ENCODE data around the gene PGM5. TPM values are rescaled to one million over a fixed set of nuclear protein-coding genes. Genes with fewer than 3 reads are reported as not detected.

Gene PGM5
- total and polyA plus RNA-seq, 4 donors, result 4.3 to 51.7 (median 12.0) TPM

- no peak overlapping the region for H3K4me3 ChIP-seq
- WGBS, 2 donors, result 86 to 88% methylated on average over 4 of the region's 4 CpGs
- H3K27ac ChIP-seq (ENCODE audit: low read depth in 1 of 2, low read length in 1 of 2), result no peak overlapping the region
- H3K4me1 ChIP-seq (ENCODE audit: control insufficient read depth in 5 of 5, insufficient read depth in 5 of 5, low read length in 5 of 5), result peaks cover 0 to 33% (median 8%) of the 10 kb centered on the region in 5 donors
- H3K36me3 ChIP-seq (ENCODE audit: control insufficient read depth in 4 of 4, insufficient read depth in 4 of 4, low read length in 4 of 4), result peaks cover 0 to 24% (median 20%) of the 10 kb centered on the region in 4 donors
- peaks cover 0 to 6% (median 4%) of the 10 kb centered on the region in 4 donors for H3K9me3 ChIP-seq (ENCODE audit: control insufficient read depth in 4 of 4, insufficient read depth in 3 of 4, low read length in 3 of 4)
- H3K9ac ChIP-seq (ENCODE audit: insufficient read depth in 1 of 2, low read length in 2 of 2), result no peak overlapping the region
- H3K27me3 ChIP-seq (ENCODE audit: control insufficient read depth in 3 of 3, insufficient read depth in 3 of 3, low read length in 2 of 3), result no peaks in the 10 kb centered on the region
- ATAC-seq (ENCODE audit: insufficient read depth, low FRiP score), result no peak
- no peak for TF ChIP-seq CTCF (IDR thresholded peaks at IDR 0.05; ENCODE audit: control extremely low read depth, extremely low read depth)
- DNase-seq, result no peak
These were observed 133.2 kb downstream of the PGM5 start for GRCh38 chr9:68489646-68490045.

GRCh38 chr9:68492806-68493205, 136.4 kb downstream of the PGM5 start:
- ATAC-seq (ENCODE audit: insufficient read depth, low FRiP score) (no peak), DNase-seq (peak; percentile 43 to 87 (median 83))
- Histone ChIP-seq H3K4me1 (ENCODE audit: control insufficient read depth in 5 of 5, insufficient read depth in 5 of 5, low read length in 5 of 5) (peaks cover 0 to 33% (median 13%) of the 10 kb centered on the region in 5 donors), H3K36me3 (ENCODE audit: control insufficient read depth in 4 of 4, insufficient read depth in 4 of 4, low read length in 4 of 4) (peaks cover 0 to 8% (median 0%) of the 10 kb centered on the region in 4 donors), H3K9ac (ENCODE audit: insufficient read depth in 1 of 2, low read length in 2 of 2) (no peak overlapping the region), H3K27ac (ENCODE audit: low read depth in 1 of 2, low read length in 1 of 2) (no peak overlapping the region), H3K4me3 (no peak overlapping the region), H3K27me3 (ENCODE audit: control insufficient read depth in 3 of 3, insufficient read depth in 3 of 3, low read length in 2 of 3) (no peaks in the 10 kb centered on the region), H3K9me3 (ENCODE audit: control insufficient read depth in 4 of 4, insufficient read depth in 3 of 4, low read length in 3 of 4) (no peaks in the 10 kb centered on the region)
- no peak for TF ChIP-seq CTCF (IDR thresholded peaks at IDR 0.05; ENCODE audit: control extremely low read depth, extremely low read depth)
- 58 to 67% methylated on average over 6 of the region's 6 CpGs for WGBS, 2 donors

- Histone ChIP-seq H3K4me3 (no peak overlapping the region), H3K4me1 (ENCODE audit: control insufficient read depth in 5 of 5, insufficient read depth in 5 of 5, low read length in 5 of 5) (peaks cover 0 to 26% (median 13%) of the 10 kb centered on the region in 5 donors), H3K9me3 (ENCODE audit: control insufficient read depth in 4 of 4, insufficient read depth in 3 of 4, low read length in 3 of 4) (no peaks in the 10 kb centered on the region), H3K27me3 (ENCODE audit: control insufficient read depth in 3 of 3, insufficient read depth in 3 of 3, low read length in 2 of 3) (no peaks in the 10 kb centered on the region), H3K27ac (ENCODE audit: low read depth in 1 of 2, low read length in 1 of 2) (no peak overlapping the region), H3K9ac (ENCODE audit: insufficient read depth in 1 of 2, low read length in 2 of 2) (no peak overlapping the region), H3K36me3 (ENCODE audit: control insufficient read depth in 4 of 4, insufficient read depth in 4 of 4, low read length in 4 of 4) (peaks cover 0 to 10% (median 0%) of the 10 kb centered on the region in 4 donors)
- no peak for TF ChIP-seq CTCF (IDR thresholded peaks at IDR 0.05; ENCODE audit: control extremely low read depth, extremely low read depth)
- DNase-seq (peak in 1 of 3 donors; percentile 50), ATAC-seq (ENCODE audit: insufficient read depth, low FRiP score) (no peak)
These were observed 137.1 kb downstream of the PGM5 start for GRCh38 chr9:68493541-68493940.

All from lung (tissue), 12 donors.